ENCODE data around the gene DNA2. TPM values are rescaled to one million over a fixed set of nuclear protein-coding genes. Genes with fewer than 3 reads are reported as not detected.
A peak's percentile ranks its signal among the peaks of the same experiment; 100 is the strongest.
"Not testable (repeated sequence)": the region's sequence is repeated elsewhere in the genome, so short reads cannot be mapped to it uniquely, and the experiment has no call there.

DNA2 gene
- polyA plus RNA-seq, 1 donor (not counting 4 experiments of a cell fraction or from before 2014, with no cell fraction given), result 7.6 TPM

DNA sequence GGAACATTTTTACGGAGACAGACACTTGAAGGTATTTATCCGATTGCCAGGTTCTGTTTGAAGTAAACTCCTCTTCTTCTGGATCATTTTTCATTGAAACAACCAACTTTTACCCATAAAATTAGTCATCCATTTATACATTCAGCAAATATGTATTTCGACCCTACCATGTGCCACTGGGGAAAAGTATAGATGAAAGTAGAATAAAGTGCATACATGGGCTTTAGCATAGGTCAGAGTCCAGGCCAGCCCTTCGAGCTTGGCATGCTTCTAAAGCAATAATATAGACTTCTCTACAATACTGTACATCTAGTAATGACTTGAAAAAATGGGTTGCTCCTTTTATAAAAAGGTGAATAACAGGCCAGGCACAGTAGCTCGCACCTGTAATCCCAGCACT lies 45.4 kb upstream of the DNA2 start:
- TF ChIP-seq EZH2 (IDR thresholded peaks at IDR 0.05; ENCODE audit: low read length), result no peak
- TF ChIP-seq, protein P1, sequence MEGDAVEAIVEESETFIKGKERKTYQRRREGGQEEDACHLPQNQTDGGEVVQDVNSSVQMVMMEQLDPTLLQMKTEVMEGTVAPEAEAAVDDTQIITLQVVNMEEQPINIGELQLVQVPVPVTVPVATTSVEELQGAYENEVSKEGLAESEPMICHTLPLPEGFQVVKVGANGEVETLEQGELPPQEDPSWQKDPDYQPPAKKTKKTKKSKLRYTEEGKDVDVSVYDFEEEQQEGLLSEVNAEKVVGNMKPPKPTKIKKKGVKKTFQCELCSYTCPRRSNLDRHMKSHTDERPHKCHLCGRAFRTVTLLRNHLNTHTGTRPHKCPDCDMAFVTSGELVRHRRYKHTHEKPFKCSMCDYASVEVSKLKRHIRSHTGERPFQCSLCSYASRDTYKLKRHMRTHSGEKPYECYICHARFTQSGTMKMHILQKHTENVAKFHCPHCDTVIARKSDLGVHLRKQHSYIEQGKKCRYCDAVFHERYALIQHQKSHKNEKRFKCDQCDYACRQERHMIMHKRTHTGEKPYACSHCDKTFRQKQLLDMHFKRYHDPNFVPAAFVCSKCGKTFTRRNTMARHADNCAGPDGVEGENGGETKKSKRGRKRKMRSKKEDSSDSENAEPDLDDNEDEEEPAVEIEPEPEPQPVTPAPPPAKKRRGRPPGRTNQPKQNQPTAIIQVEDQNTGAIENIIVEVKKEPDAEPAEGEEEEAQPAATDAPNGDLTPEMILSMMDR (optimal IDR thresholded peaks at IDR 0.05 in 1 of 3, IDR thresholded peaks at IDR 0.05 in 1 of 3, conservative IDR thresholded peaks at IDR 0.05 in 1 of 3; ENCODE audit: extremely low read depth in 1 of 3, insufficient read depth in 2 of 3, low read length in 3 of 3), result no peak
- H3K27me3 ChIP-seq (ENCODE audit: control insufficient read depth, extremely low read depth, insufficient read depth, low read length), result no peaks in the 10 kb centered on the region
- H2AFZ ChIP-seq (ENCODE audit: control insufficient read depth, low read length), result peak overlapping the region; percentile 60
- no peak overlapping the region for H3K9ac ChIP-seq (ENCODE audit: control insufficient read depth, extremely low read depth, insufficient read depth, low read length)
- FAIRE-seq (no peak), DNase-seq (ENCODE audit: low read depth, low spot score) (no peak)
- H3K36me3 ChIP-seq (ENCODE audit: control insufficient read depth in 2 of 2, extremely low read depth in 1 of 2, insufficient read depth in 2 of 2, low read length in 2 of 2), result peaks cover 0 to 2% of the 10 kb centered on the region in 2 experiments
- no peak overlapping the region for H3K27ac ChIP-seq (ENCODE audit: control insufficient read depth, insufficient read depth, low read length)
- dilution Hi-C loops (cut with MboI; ENCODE audit: extremely low pct_ligation_motif_present, low sequenced_read_pairs), result no loop called here
- H3K79me2 ChIP-seq (ENCODE audit: control insufficient read depth, insufficient read depth, low read length), result peaks cover 4% of the 10 kb centered on the region
- no peaks in the 10 kb centered on the region for H3K9me1 ChIP-seq (ENCODE audit: control insufficient read depth, extremely low read depth, insufficient read depth, low read length)
- H3K4me2 ChIP-seq (ENCODE audit: control insufficient read depth, extremely low read depth, insufficient read depth, low read depth, low read length), result peak overlapping the region; percentile 60
- no peaks in the 10 kb centered on the region for H4K20me1 ChIP-seq (ENCODE audit: control insufficient read depth, extremely low read depth, insufficient read depth, low read length)
- H3K9me3 ChIP-seq (ENCODE audit: control insufficient read depth, low read depth, low read length), result no peaks in the 10 kb centered on the region
- peaks cover 17% of the 10 kb centered on the region for H3K4me1 ChIP-seq (ENCODE audit: control insufficient read depth, extremely low read depth, insufficient read depth, low read length)
- no peak overlapping the region for H3K4me3 ChIP-seq (ENCODE audit: control insufficient read depth in 2 of 3, extremely low read depth in 1 of 3, insufficient read depth in 2 of 3, low read depth in 1 of 3, low read length in 3 of 3)

DNA sequence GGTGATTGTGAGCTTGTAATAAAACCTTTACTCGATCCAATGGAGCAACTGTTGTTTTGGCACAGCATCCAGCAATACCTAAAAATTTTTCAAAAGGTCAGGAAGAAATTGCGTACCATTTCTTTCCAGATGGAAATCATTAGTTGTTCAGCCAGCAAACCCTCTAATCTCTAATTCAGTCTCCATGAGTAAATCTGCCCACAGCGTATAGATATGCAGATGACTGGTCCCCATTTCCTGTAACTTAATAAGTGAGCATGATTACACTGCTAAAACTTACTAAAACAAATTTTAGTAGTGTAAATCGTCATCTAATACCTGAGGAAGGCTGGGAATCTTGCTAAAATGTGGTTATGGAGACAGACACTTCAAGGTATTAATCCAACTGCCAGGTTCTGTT lies 45.0 kb upstream of the DNA2 start:
- H4K20me1 ChIP-seq (ENCODE audit: control insufficient read depth, extremely low read depth, insufficient read depth, low read length), result no peaks in the 10 kb centered on the region
- peaks cover 4% of the 10 kb centered on the region for H3K79me2 ChIP-seq (ENCODE audit: control insufficient read depth, insufficient read depth, low read length)
- DNase-seq (ENCODE audit: low read depth, low spot score), result no peak
- H3K27me3 ChIP-seq (ENCODE audit: control insufficient read depth, extremely low read depth, insufficient read depth, low read length), result no peaks in the 10 kb centered on the region
- no peaks in the 10 kb centered on the region for H3K9me3 ChIP-seq (ENCODE audit: control insufficient read depth, low read depth, low read length)
- peak overlapping the region; percentile 43 for H3K27ac ChIP-seq (ENCODE audit: control insufficient read depth, insufficient read depth, low read length)
- peaks cover 17% of the 10 kb centered on the region for H3K4me1 ChIP-seq (ENCODE audit: control insufficient read depth, extremely low read depth, insufficient read depth, low read length)
- FAIRE-seq, result peak; percentile 55
- H3K36me3 ChIP-seq (ENCODE audit: control insufficient read depth in 2 of 2, extremely low read depth in 1 of 2, insufficient read depth in 2 of 2, low read length in 2 of 2), result peaks cover 0 to 3% of the 10 kb centered on the region in 2 experiments
- peak overlapping the region in 2 of 3 experiments; percentile 43 to 57 for H3K4me3 ChIP-seq (ENCODE audit: control insufficient read depth in 2 of 3, extremely low read depth in 1 of 3, insufficient read depth in 2 of 3, low read depth in 1 of 3, low read length in 3 of 3)
- dilution Hi-C loops (cut with MboI; ENCODE audit: extremely low pct_ligation_motif_present, low sequenced_read_pairs), result no loop called here
- H2AFZ ChIP-seq (ENCODE audit: control insufficient read depth, low read length), result peak overlapping the region; percentile 60
- no peak for TF ChIP-seq EZH2 (IDR thresholded peaks at IDR 0.05; ENCODE audit: low read length)
- TF ChIP-seq, protein P1 (optimal IDR thresholded peaks at IDR 0.05 in 1 of 3, IDR thresholded peaks at IDR 0.05 in 1 of 3, conservative IDR thresholded peaks at IDR 0.05 in 1 of 3; ENCODE audit: extremely low read depth in 1 of 3, insufficient read depth in 2 of 3, low read length in 3 of 3), result no peak
- peak overlapping the region; percentile 37 for H3K9ac ChIP-seq (ENCODE audit: control insufficient read depth, extremely low read depth, insufficient read depth, low read length)
- peak overlapping the region; percentile 60 for H3K4me2 ChIP-seq (ENCODE audit: control insufficient read depth, extremely low read depth, insufficient read depth, low read depth, low read length)
- no peaks in the 10 kb centered on the region for H3K9me1 ChIP-seq (ENCODE audit: control insufficient read depth, extremely low read depth, insufficient read depth, low read length)

DNA sequence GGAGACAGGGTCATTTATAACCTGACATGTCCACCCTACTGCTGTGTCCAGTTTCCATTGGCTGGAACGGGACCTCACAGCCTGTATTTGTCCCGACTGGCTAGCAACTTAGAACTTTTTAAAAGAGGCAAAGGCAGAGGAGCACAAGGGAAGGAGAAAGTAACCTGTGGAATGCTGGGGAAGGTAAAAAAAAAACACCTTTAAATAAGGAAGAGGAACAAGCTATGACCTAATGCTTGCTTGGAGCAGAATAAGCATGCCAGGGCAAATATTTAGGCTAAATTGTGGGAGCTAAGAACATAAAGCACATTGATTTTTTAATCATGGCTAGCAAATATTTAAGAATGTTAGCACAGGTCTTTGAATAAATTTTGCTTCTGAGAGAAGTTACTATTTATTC lies 44.4 kb upstream of the DNA2 start:
- H3K79me2 ChIP-seq (ENCODE audit: control insufficient read depth, insufficient read depth, low read length); dilution Hi-C loops (cut with MboI; ENCODE audit: extremely low pct_ligation_motif_present, low sequenced_read_pairs); DNase-seq (ENCODE audit: low read depth, low spot score); H3K27me3 ChIP-seq (ENCODE audit: control insufficient read depth, extremely low read depth, insufficient read depth, low read length); H4K20me1 ChIP-seq (ENCODE audit: control insufficient read depth, extremely low read depth, insufficient read depth, low read length); H3K36me3 ChIP-seq (ENCODE audit: control insufficient read depth in 2 of 2, extremely low read depth in 1 of 2, insufficient read depth in 2 of 2, low read length in 2 of 2); H3K9me3 ChIP-seq (ENCODE audit: control insufficient read depth, low read depth, low read length); H3K9me1 ChIP-seq (ENCODE audit: control insufficient read depth, extremely low read depth, insufficient read depth, low read length): not testable (repeated sequence)
- peak overlapping the region; percentile 43 for H3K27ac ChIP-seq (ENCODE audit: control insufficient read depth, insufficient read depth, low read length)
- peaks cover 17% of the 10 kb centered on the region for H3K4me1 ChIP-seq (ENCODE audit: control insufficient read depth, extremely low read depth, insufficient read depth, low read length)
- peak; percentile 79 for FAIRE-seq
- peak overlapping the region; percentile 79 for H2AFZ ChIP-seq (ENCODE audit: control insufficient read depth, low read length)
- H3K4me2 ChIP-seq (ENCODE audit: control insufficient read depth, extremely low read depth, insufficient read depth, low read depth, low read length), result peak overlapping the region; percentile 60
- peak overlapping the region; percentile 37 for H3K9ac ChIP-seq (ENCODE audit: control insufficient read depth, extremely low read depth, insufficient read depth, low read length)
- H3K4me3 ChIP-seq (ENCODE audit: control insufficient read depth in 2 of 3, extremely low read depth in 1 of 3, insufficient read depth in 2 of 3, low read depth in 1 of 3, low read length in 3 of 3), result peak overlapping the region in 1 of 3 experiments; percentile 57
